Stomach (tissue), 9 donors: ENCODE results near the gene CLBA1. TPM values are rescaled to one million over a fixed set of nuclear protein-coding genes. Genes with fewer than 3 reads are reported as not detected.

Experiments
- DNase-seq, 2 donors: peaks; one replicate each; pipeline versions ENCODE4 v3.0.0 to v3.0.0-alpha.2; 2013 to 2019
- H3K27ac ChIP-seq, 5 donors: fragments of 200-600 bp in 4 of 5; sonication (generic) in 4 of 5; one replicate each; pipeline ENCODE4 v1.5.1; 2013 to 2019; ENCODE audit warnings: mild to moderate bottlenecking in 1 of 5, moderate library complexity in 1 of 5
- H3K27me3 ChIP-seq, 3 donors: fragments of 200-600 bp; sonication (generic); one replicate each; pipeline ENCODE4 v1.5.1; 2017 to 2019; ENCODE audit warnings: mixed run types in 1 of 3
- H3K36me3 ChIP-seq, 4 donors: fragments of 200-600 bp; sonication (generic); 1 replicate in 3 of 4; 2 replicates in 1 of 4; pipeline ENCODE4 v1.5.1; 2016 to 2019
- H3K4me1 ChIP-seq, 4 donors: fragments of 200-600 bp; sonication (generic); one replicate each; pipeline ENCODE4 v1.5.1; 2016 to 2019
- H3K4me3 ChIP-seq, 4 donors: fragments of 200-600 bp; sonication (generic) in 3 of 4; one replicate each; pipeline ENCODE4 v1.5.1; 2016 to 2019; ENCODE audit warnings: mild to moderate bottlenecking in 1 of 4
- H3K9me3 ChIP-seq, 4 donors: fragments of 200-600 bp; sonication (generic); one replicate each; pipeline ENCODE4 v1.5.1; 2016 to 2019
- CTCF ChIP-seq, 7 experiments: fragments of 450-650 bp in 4 of 7; fragments of 200-600 bp in 3 of 7; sonication (generic) in 3 of 7; IDR thresholded peaks; one replicate each; pipeline ENCODE4 v1.5.1; 2016 to 2019; ENCODE audit warnings: antibody characterized with exemption in 7 of 7, control low read depth in 2 of 7, mild to moderate bottlenecking in 1 of 7
- EP300 ChIP-seq: sonication (generic); formaldehyde crosslinking; IDR thresholded peaks from one replicate; pipeline ENCODE4 v1.6.1; 2017; ENCODE audit warnings: antibody characterized with exemption
- POLR2A ChIP-seq, 4 donors: fragments of 450-650 bp; IDR thresholded peaks; one replicate each; pipeline ENCODE4 v1.6.1; 2016; ENCODE audit warnings: antibody characterized with exemption in 4 of 4, control low read depth in 2 of 4, mild to moderate bottlenecking in 1 of 4, moderate library complexity in 1 of 4
- POLR2AphosphoS5 ChIP-seq, 3 donors: sonication (generic); formaldehyde crosslinking; IDR thresholded peaks; one replicate each; pipeline ENCODE4 v1.6.1; 2016; ENCODE audit warnings: antibody characterized with exemption in 3 of 3
- WGBS, 5 donors: extraction: QIAGEN DNeasy Blood & Tissue Kit in 3 of 5; methylation state at CpG; one replicate each; pipeline versions ENCODE4 v1.1.5 to v1.1.7; 2013 to 2018; 5-methylcytosine and 5-hydroxymethylcytosine counted together
- intact Hi-C: fragments of 100-400 bp; cut with DNase I; formaldehyde crosslinking; loops from one replicate; pipeline ENCODE4 v1.15.1; 2023; ENCODE audit warnings: low total_unique reads
- polyA plus RNA-seq, 3 donors: library from polyadenylated mRNA; stranded (reverse); fragments of 200-250 nt; gene quantifications; one replicate each; pipeline ENCODE4 v1.2.3, GENCODE V29; 2013
- total RNA-seq, 5 donors: library from RNA; depleted of rRNA; stranded (reverse); fragments of >200 nt; gene quantifications; one replicate each; pipeline versions ENCODE4 v1.1.0 to v1.2.3, GENCODE V29; 2014 to 2016
- donor health status: healthy with polysubstance abuse.
- donor health status: Bipolar disorder and iron deficiency.
- donor health status: healthy.

Gene CLBA1
- total and polyA plus RNA-seq, 8 donors: 3.5 to 13.9 (median 5.8) TPM; not detected in 1

GRCh38 chr14:105023144-105023543, 37.6 kb downstream of the CLBA1 start:
- no peaks in the 10 kb centered on the region for H3K36me3 ChIP-seq
- H3K4me3 ChIP-seq: no peak overlapping the region
- 72 to 86% (median 83%) methylated on average over 11 of the region's 11 CpGs for WGBS, 5 donors
- no peak for TF ChIP-seq POLR2AphosphoS5 (IDR thresholded peaks at IDR 0.05)
- no peak for TF ChIP-seq CTCF (IDR thresholded peaks at IDR 0.05)
- no peak overlapping the region for H3K27ac ChIP-seq
- no peak for DNase-seq
- peaks cover 22 to 46% (median 37%) of the 10 kb centered on the region in 4 donors for H3K4me1 ChIP-seq
- H3K9me3 ChIP-seq: no peaks in the 10 kb centered on the region
- intact Hi-C loops: loop anchor here (5.0 kb wide), 1 partner anchor 46 kb away; the partner anchor contains the start of gene AHNAK2
- no peaks in the 10 kb centered on the region for H3K27me3 ChIP-seq

- Histone ChIP-seq H3K4me1 (peaks cover 20 to 38% (median 32%) of the 10 kb centered on the region in 4 donors), H3K27ac (peak overlapping the region in 1 of 5 donors; percentile 48), H3K9me3 (no peaks in the 10 kb centered on the region), H3K4me3 (no peak overlapping the region), H3K36me3 (no peaks in the 10 kb centered on the region), H3K27me3 (no peaks in the 10 kb centered on the region)
- intact Hi-C loops: loop anchor here (5.0 kb wide), 1 partner anchor 47 kb away; the partner anchor contains the start of gene AHNAK2
- TF ChIP-seq EP300 (no peak), POLR2AphosphoS5 (IDR thresholded peaks at IDR 0.05) (no peak), CTCF (IDR thresholded peaks at IDR 0.05) (no peak), POLR2A (IDR thresholded peaks at IDR 0.05) (no peak)
- 75 to 78% (median 76%) methylated on average over 4 of the region's 4 CpGs for WGBS, 5 donors
- DNase-seq: no peak
These were observed 38.3 kb downstream of the CLBA1 start for GRCh38 chr14:105023791-105024480.

GRCh38 chr14:105025429-105025828, 39.8 kb downstream of the CLBA1 start:
- H3K36me3 ChIP-seq: no peaks in the 10 kb centered on the region
- TF ChIP-seq POLR2A (IDR thresholded peaks at IDR 0.05) (no peak), EP300 (no peak), POLR2AphosphoS5 (IDR thresholded peaks at IDR 0.05) (no peak), CTCF (IDR thresholded peaks at IDR 0.05) (no peak)
- H3K27ac ChIP-seq: peak overlapping the region in 2 of 5 donors; percentile 20 to 48
- H3K9me3 ChIP-seq: no peaks in the 10 kb centered on the region
- no peaks in the 10 kb centered on the region for H3K27me3 ChIP-seq
- 93 to 96% (median 96%) methylated on average over 6 of the region's 6 CpGs for WGBS, 5 donors
- no peak overlapping the region for H3K4me3 ChIP-seq
- no peak for DNase-seq
- peaks cover 8 to 23% (median 17%) of the 10 kb centered on the region in 4 donors for H3K4me1 ChIP-seq
- intact Hi-C loops: no loop called here

GRCh38 chr14:105026033-105026785, 40.6 kb downstream of the CLBA1 start:
- H3K4me1 ChIP-seq: peaks cover 8 to 23% (median 16%) of the 10 kb centered on the region in 4 donors
- intact Hi-C loops: no loop called here
- peak overlapping the region in 1 of 5 donors; percentile 43 for H3K27ac ChIP-seq
- no peak overlapping the region for H3K4me3 ChIP-seq
- TF ChIP-seq POLR2A (IDR thresholded peaks at IDR 0.05) (no peak), EP300 (no peak), CTCF (IDR thresholded peaks at IDR 0.05) (no peak), POLR2AphosphoS5 (IDR thresholded peaks at IDR 0.05) (no peak)
- 84 to 91% (median 87%) methylated on average over 16 of the region's 16 CpGs for WGBS, 5 donors
- no peaks in the 10 kb centered on the region for H3K9me3 ChIP-seq
- DNase-seq: no peak
- no peaks in the 10 kb centered on the region for H3K27me3 ChIP-seq
- no peaks in the 10 kb centered on the region for H3K36me3 ChIP-seq
